A673 (cell line): ENCODE data around the gene LDLRAP1. TPM values are rescaled to one million over a fixed set of nuclear protein-coding genes. Genes with fewer than 3 reads are reported as not detected.

ENCODE experiments used
- BruUV-seq: library from RNA; stranded (reverse); fragments of 400-500 nt; replicated peaks from 2 replicates; lab custom pipeline; 2021; lab: Mats Ljungman, UMichigan
- CTCF ChIA-PET: fragments of 300-600 bp; sonication (Branson Sonifier 250); formaldehyde crosslinking; loops from one replicate; lab custom pipeline; 2022; ENCODE audit warnings: antibody characterized with exemption; lab: Charles Lee
- POLR2A ChIA-PET: fragments of 300-600 bp; sonication (Branson Sonifier 250); formaldehyde crosslinking; loops from one replicate; lab custom pipeline; 2022; ENCODE audit warnings: antibody characterized with exemption; ENCODE audit not compliant: low non-redundant PET; lab: Charles Lee
- DNase-seq: peaks from one replicate; pipeline ENCODE4 v3.0.0-alpha.2; 2015; ENCODE audit warnings: low spot score
- H3K27ac ChIP-seq: fragments of 200-600 bp; sonication (generic); 2 replicates; pipeline ENCODE4 v1.5.1; 2016; ENCODE audit warnings: mixed run types, low read depth, mild to moderate bottlenecking, mixed read lengths, antibody characterized with exemption, low read length; ENCODE audit not compliant: poor library complexity, severe bottlenecking
- H3K27me3 ChIP-seq: fragments of 200-600 bp; sonication (generic); replicated peaks from 2 replicates; pipeline ENCODE4 v1.6.1; 2017; ENCODE audit warnings: mixed run types, low read depth, mild to moderate bottlenecking, mixed read lengths, antibody characterized with exemption, low read length; ENCODE audit not compliant: insufficient read depth, poor library complexity
- H3K36me3 ChIP-seq: fragments of 200-600 bp; sonication (generic); 2 replicates; pipeline ENCODE4 v1.6.1; 2016; ENCODE audit warnings: mixed run types, mild to moderate bottlenecking, mixed read lengths, antibody characterized with exemption, low read length; ENCODE audit not compliant: insufficient read depth, poor library complexity, severe bottlenecking
- H3K4me1 ChIP-seq: fragments of 200-600 bp; sonication (generic); 2 replicates; pipeline ENCODE4 v1.6.1; 2017; ENCODE audit warnings: mixed run types, mild to moderate bottlenecking, mixed read lengths, antibody characterized with exemption, low read length; ENCODE audit not compliant: insufficient read depth, poor library complexity, severe bottlenecking
- H3K4me3 ChIP-seq: fragments of 200-600 bp; sonication (generic); 2 replicates; pipeline ENCODE4 v1.5.1; 2016; ENCODE audit warnings: low read depth, mixed run types, mild to moderate bottlenecking, mixed read lengths, low read length; ENCODE audit not compliant: poor library complexity, severe bottlenecking
- H3K9me3 ChIP-seq: fragments of 200-600 bp; sonication (generic); 2 replicates; pipeline ENCODE4 v1.6.1; 2016; ENCODE audit warnings: mixed run types, low read depth, mild to moderate bottlenecking, mixed read lengths, antibody characterized with exemption, low read length; ENCODE audit not compliant: poor library complexity, severe bottlenecking
- CTCF ChIP-seq: fragments of 300-800, 200-600 bp; sonication (generic); conservative IDR thresholded peaks from 2 replicates; pipeline ENCODE4 v1.5.1; 2017; ENCODE audit warnings: low read depth, mild to moderate bottlenecking, antibody characterized with exemption, low read length, moderate library complexity, mixed read lengths
- EZH2 ChIP-seq: fragments of 200-600 bp; sonication (generic); IDR thresholded peaks from 2 replicates; pipeline ENCODE4 v1.6.1; 2017; ENCODE audit warnings: borderline replicate concordance, low read depth, mild to moderate bottlenecking, mixed read lengths, antibody characterized with exemption, low read length; ENCODE audit not compliant: poor library complexity, severe bottlenecking
- intact Hi-C: fragments of 100-400 bp; cut with micrococcal nuclease; formaldehyde crosslinking; loops from one replicate; pipeline ENCODE4 v1.10.0; 2022; ENCODE audit not compliant: unreplicated experiment
- total RNA-seq: library from RNA; stranded (reverse); gene quantifications from 2 replicates; pipeline ENCODE4 v1.2.3, GENCODE V29; 2021

The LDLRAP1 gene
- total RNA-seq, 1 experiment from 2014 or later: 5.5 TPM

DNA sequence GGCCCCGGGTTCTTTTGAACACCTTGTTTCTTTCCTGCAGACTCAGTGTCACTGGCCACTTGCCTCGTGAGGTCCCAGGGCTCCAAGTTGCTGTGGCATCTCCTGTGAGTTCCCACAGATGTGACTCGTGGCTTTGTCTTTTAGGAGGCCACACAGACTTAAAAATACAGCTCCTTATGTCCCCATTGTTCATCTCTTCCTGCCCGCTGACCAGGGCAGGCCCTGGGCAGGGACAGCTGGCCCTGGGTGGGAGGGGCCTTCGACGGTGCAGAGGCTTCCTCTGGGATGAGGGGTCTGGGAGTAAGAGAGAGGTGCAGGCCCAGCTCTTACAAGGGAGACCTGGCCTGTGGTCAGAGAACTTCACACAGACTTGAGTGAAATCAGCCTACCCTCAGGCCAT is 15.6 kb downstream of the LDLRAP1 start:
- no peak for DNase-seq
- Histone ChIP-seq H3K36me3 (no peaks in the 10 kb centered on the region), H3K9me3 (no peaks in the 10 kb centered on the region), H3K4me3 (no peak overlapping the region), H3K4me1 (no peaks in the 10 kb centered on the region), H3K27me3 (no peaks in the 10 kb centered on the region), H3K27ac (no peak overlapping the region)
- no peak for TF ChIP-seq EZH2
- no peak for TF ChIP-seq CTCF
- no TSS peak for BruUV-seq
- POLR2A ChIA-PET: no interaction called here
- CTCF ChIA-PET: no interaction called here
- intact Hi-C loops: no loop called here

GRCh38 chr1:25560001-25560400 is 16.6 kb downstream of the LDLRAP1 start:
- Histone ChIP-seq H3K4me3 (no peak overlapping the region), H3K27me3 (no peaks in the 10 kb centered on the region), H3K4me1 (no peaks in the 10 kb centered on the region), H3K9me3 (no peaks in the 10 kb centered on the region), H3K27ac (no peak overlapping the region), H3K36me3 (no peaks in the 10 kb centered on the region)
- no peak for DNase-seq
- BruUV-seq: no TSS peak
- TF ChIP-seq EZH2: no peak
- TF ChIP-seq CTCF: no peak
- ChIA-PET POLR2A (no interaction called here), CTCF (no interaction called here)
- intact Hi-C loops: no loop called here

DNA sequence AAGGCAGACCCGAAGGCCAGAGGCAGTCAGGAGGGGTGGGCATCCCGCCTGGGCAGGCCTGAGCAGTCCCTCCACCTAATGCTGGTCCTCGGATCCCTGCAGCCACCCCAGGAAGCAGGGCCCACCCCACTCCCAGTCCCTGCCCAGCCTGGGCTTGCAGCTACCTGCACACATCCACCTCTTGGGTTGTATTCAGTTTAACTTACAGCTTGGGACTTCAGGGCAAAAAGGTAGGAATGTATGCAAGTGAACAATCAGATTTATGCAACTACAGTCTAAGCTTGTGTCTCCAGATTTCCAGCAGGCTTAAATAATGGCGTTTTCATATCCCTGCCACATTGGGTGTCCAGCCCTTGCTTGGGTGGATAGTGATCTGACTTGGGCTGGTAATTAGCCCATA is 17.4 kb downstream of the LDLRAP1 start:
- Histone ChIP-seq H3K4me1 (no peaks in the 10 kb centered on the region), H3K27ac (no peak overlapping the region), H3K36me3 (no peaks in the 10 kb centered on the region), H3K4me3 (no peak overlapping the region), H3K9me3 (no peaks in the 10 kb centered on the region), H3K27me3 (no peaks in the 10 kb centered on the region)
- BruUV-seq: no TSS peak
- no peak for DNase-seq
- TF ChIP-seq EZH2: no peak
- no peak for TF ChIP-seq CTCF
- CTCF ChIA-PET: no interaction called here
- POLR2A ChIA-PET: no interaction called here
- intact Hi-C loops: no loop called here
